GM12874 (cell line): Measurements from ENCODE around the gene RAVER2.

ENCODE experiments used
- TF ChIP-seq, protein P1 (sequence below): IDR thresholded peaks from 2 replicates; pipeline ENCODE4 v1.5.1; 2011; ENCODE audit warnings: low read depth, mild to moderate bottlenecking, control low read depth, low read length, moderate library complexity; ENCODE audit not compliant: insufficient read depth

The RAVER2 gene

GRCh38 chr1:64878090-64878489 lies 133.2 kb downstream of the RAVER2 start:
- TF ChIP-seq, protein P1, sequence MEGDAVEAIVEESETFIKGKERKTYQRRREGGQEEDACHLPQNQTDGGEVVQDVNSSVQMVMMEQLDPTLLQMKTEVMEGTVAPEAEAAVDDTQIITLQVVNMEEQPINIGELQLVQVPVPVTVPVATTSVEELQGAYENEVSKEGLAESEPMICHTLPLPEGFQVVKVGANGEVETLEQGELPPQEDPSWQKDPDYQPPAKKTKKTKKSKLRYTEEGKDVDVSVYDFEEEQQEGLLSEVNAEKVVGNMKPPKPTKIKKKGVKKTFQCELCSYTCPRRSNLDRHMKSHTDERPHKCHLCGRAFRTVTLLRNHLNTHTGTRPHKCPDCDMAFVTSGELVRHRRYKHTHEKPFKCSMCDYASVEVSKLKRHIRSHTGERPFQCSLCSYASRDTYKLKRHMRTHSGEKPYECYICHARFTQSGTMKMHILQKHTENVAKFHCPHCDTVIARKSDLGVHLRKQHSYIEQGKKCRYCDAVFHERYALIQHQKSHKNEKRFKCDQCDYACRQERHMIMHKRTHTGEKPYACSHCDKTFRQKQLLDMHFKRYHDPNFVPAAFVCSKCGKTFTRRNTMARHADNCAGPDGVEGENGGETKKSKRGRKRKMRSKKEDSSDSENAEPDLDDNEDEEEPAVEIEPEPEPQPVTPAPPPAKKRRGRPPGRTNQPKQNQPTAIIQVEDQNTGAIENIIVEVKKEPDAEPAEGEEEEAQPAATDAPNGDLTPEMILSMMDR, result no peak

- TF ChIP-seq, protein P1, result no peak
Observed at GRCh38 chr1:64878931-64879611, 134.2 kb downstream of the RAVER2 start.

DNA sequence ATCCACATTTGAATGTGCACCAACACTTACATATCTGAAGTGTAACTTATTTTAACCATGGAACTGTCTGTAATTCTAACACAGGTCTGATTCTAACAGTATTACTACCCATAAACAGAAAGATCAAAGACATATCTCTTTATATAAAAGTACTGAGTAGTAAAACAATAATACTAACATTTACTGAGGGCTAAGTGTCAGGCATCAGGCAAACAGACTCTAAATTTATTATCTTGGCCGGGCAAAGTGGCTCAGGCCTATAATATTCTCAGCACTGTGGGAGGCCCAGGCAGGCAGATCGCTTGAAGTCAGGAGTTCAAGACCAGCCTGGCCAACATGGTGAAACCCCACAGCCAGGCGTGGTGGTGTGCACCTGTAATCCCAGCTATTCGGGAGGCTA lies 135.6 kb downstream of the RAVER2 start:
- TF ChIP-seq, protein P1, result no peak

DNA sequence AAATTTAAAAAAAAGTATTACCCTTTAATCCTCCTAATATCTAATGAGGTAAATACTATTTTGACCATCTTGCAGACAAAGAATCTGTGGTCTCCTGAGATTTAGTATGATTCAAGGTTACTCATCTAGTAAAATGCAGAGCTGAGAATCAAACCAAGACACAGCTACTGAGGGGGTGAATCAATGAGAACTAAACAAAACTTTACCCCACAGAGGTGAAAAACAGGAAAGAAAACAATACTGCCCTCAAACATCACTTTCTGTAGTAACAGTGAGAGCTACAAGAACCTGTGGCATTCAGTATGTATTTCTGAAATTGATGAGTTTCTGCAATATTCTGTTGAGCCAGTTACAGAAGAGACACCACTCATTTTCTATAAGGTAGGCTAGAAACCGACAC lies 136.4 kb downstream of the RAVER2 start:
- TF ChIP-seq, protein P1, result no peak
